Peyer's patch (tissue), 4 donors: ENCODE results near the gene GARS1.

Source experiments
- CTCF ChIP-seq, 6 experiments: fragments of 450-650 bp in 4 of 6; fragments of 200-600 bp in 2 of 6; sonication (generic) in 1 of 6; IDR thresholded peaks; one replicate each; pipeline ENCODE4 v1.5.1; 2017 to 2019; ENCODE audit warnings: antibody characterized with exemption in 6 of 6, mild to moderate bottlenecking in 3 of 6, moderate library complexity in 1 of 6
- POLR2A ChIP-seq, 2 donors: fragments of 450-650 bp; IDR thresholded peaks; one replicate each; pipeline ENCODE4 v1.5.1; 2017; ENCODE audit warnings: antibody characterized with exemption in 2 of 2, mild to moderate bottlenecking in 2 of 2, moderate library complexity in 2 of 2

- no peak for TF ChIP-seq CTCF (IDR thresholded peaks at IDR 0.05)
- TF ChIP-seq POLR2A (IDR thresholded peaks at IDR 0.05), result no peak
Measured at GRCh38 chr7:30556840-30557239, 37.8 kb upstream of the GARS1 start.
